Lower leg skin (tissue), 3 donors: ENCODE measurements around the gene PRKAR1B.

Source experiments
- POLR2A ChIP-seq, 2 donors: fragments of 450-650 bp; IDR thresholded peaks; one replicate each; pipeline ENCODE4 v1.6.1; 2016 to 2017; ENCODE audit warnings: antibody characterized with exemption in 2 of 2, mild to moderate bottlenecking in 1 of 2, moderate library complexity in 1 of 2
- TF ChIP-seq, protein P1 (sequence below), 3 donors: fragments of 450-650 bp; IDR thresholded peaks; one replicate each; pipeline ENCODE4 v1.5.1; 2016; ENCODE audit warnings: antibody characterized with exemption in 3 of 3, mild to moderate bottlenecking in 3 of 3, moderate library complexity in 2 of 3

- TF ChIP-seq, protein P1, sequence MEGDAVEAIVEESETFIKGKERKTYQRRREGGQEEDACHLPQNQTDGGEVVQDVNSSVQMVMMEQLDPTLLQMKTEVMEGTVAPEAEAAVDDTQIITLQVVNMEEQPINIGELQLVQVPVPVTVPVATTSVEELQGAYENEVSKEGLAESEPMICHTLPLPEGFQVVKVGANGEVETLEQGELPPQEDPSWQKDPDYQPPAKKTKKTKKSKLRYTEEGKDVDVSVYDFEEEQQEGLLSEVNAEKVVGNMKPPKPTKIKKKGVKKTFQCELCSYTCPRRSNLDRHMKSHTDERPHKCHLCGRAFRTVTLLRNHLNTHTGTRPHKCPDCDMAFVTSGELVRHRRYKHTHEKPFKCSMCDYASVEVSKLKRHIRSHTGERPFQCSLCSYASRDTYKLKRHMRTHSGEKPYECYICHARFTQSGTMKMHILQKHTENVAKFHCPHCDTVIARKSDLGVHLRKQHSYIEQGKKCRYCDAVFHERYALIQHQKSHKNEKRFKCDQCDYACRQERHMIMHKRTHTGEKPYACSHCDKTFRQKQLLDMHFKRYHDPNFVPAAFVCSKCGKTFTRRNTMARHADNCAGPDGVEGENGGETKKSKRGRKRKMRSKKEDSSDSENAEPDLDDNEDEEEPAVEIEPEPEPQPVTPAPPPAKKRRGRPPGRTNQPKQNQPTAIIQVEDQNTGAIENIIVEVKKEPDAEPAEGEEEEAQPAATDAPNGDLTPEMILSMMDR (IDR thresholded peaks at IDR 0.05): no peak
- no peak for TF ChIP-seq POLR2A (IDR thresholded peaks at IDR 0.05)
These were observed 107.0 kb downstream of the PRKAR1B start for GRCh38 chr7:620056-620455.
